Activated CD4-positive, CD25-positive, alpha-beta regulatory T cell treated with anti-CD3 and anti-CD28 coated beads, Interleukin-2, amount 50 U/mL, for 16 hours (primary cell): Measurements from ENCODE around the gene TRIM8.

ENCODE experiments used
- DNase-seq: peaks from one replicate; pipeline ENCODE4 v3.0.0-alpha.2; 2020; ENCODE audit warnings: low read depth, low spot score

Gene TRIM8

GRCh38 chr10:102701796-102702195 lies 57.5 kb downstream of the TRIM8 start:
- DNase-seq, result no peak

- no peak for DNase-seq
Observed at GRCh38 chr10:102702742-102703141, 58.5 kb downstream of the TRIM8 start.

- no peak for DNase-seq
Observed at GRCh38 chr10:102704915-102705314, 60.6 kb downstream of the TRIM8 start.

- DNase-seq, result no peak
Observed at GRCh38 chr10:102705531-102705930, 61.3 kb downstream of the TRIM8 start.
